Activated CD4-positive, alpha-beta memory T cell treated with anti-CD3 and anti-CD28 coated beads for 36 hours (primary cell): Measurements from ENCODE around the gene MADCAM1. TPM values are rescaled to one million over a fixed set of nuclear protein-coding genes. Genes with fewer than 3 reads are reported as not detected.

Experiments
- CTCF ChIA-PET: fragments of 350-600 bp; sonication (Branson Sonifier 250); formaldehyde crosslinking; loops from one replicate; lab custom pipeline; 2021; ENCODE audit warnings: antibody characterized with exemption, inconsistent platforms; lab: Charles Lee
- POLR2A ChIA-PET: fragments of 350-600 bp; sonication (Branson Sonifier 250); formaldehyde crosslinking; loops from one replicate; lab custom pipeline; 2021; ENCODE audit warnings: antibody characterized with exemption; lab: Charles Lee
- DNase-seq: peaks from one replicate; pipeline ENCODE4 v3.0.0-alpha.2; 2020
- H3K27ac Mint-ChIP-seq: one replicate; pipeline ENCODE4 v1.8.0; 2021; ENCODE audit warnings: mixed read lengths
- H3K27me3 Mint-ChIP-seq: one replicate; pipeline ENCODE4 v1.8.0; 2021; ENCODE audit warnings: mixed read lengths
- H3K36me3 Mint-ChIP-seq: one replicate; pipeline ENCODE4 v1.8.0; 2021; ENCODE audit warnings: mixed read lengths
- H3K4me1 Mint-ChIP-seq: one replicate; pipeline ENCODE4 v1.8.0; 2021; ENCODE audit warnings: low read depth, mixed read lengths
- H3K4me3 Mint-ChIP-seq: one replicate; pipeline ENCODE4 v1.8.0; 2021; ENCODE audit warnings: mild to moderate bottlenecking, mixed read lengths
- H3K9me3 Mint-ChIP-seq: one replicate; pipeline ENCODE4 v1.8.0; 2021; ENCODE audit warnings: mixed read lengths
- intact Hi-C: fragments of 100-400 bp; cut with micrococcal nuclease; formaldehyde crosslinking; loops from one replicate; pipeline ENCODE4 v1.15.1; 2023
- total RNA-seq, 2 experiments: library from RNA; stranded (reverse); gene quantifications; one replicate each; pipeline ENCODE4 v1.2.3, GENCODE V29; 2021

MADCAM1 gene
- total RNA-seq, 2 experiments from 2014 or later = 0.22 to 0.36 TPM

DNA sequence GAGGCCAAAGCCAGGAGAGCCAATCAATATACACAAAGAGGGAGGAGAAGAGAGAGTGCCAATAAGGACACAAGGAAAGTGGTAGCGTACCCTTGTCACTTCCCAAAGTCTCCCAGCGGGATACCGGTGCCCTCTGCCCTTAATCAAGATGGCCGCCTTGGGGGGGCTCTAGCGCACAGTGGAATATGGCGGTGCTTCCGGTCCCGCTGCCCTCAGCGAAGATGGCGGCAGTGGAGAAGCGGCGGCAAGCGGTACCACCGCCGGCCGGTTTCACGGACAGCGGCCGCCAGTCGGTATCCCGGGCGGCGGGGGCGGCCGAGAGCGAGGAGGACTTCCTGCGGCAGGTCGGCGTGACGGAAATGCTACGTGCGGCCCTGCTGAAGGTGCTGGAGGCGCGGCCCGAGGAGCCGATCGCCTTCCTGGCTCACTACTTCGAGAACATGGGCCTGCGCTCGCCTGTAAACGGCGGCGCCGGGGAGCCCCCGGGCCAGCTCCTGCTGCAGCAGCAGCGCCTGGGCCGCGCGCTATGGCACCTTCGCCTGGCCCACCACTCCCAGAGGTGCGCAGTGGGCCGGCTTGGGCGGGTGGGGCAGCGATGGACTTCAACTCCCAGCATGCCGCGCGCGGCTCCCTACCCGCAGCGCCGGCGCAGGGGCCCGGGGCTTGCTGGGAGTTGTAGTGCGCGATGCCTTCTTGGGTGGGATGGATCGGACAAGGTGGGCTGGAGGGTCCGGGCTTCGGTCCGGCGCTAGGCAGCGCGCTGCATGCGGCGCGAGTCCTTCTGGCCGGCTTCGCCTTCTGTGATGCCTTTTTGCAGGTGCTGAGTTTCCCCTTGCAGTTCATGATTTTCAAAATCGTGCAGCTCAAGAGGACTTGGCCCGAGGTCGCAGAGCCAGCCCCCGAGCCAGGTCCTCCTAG, 11.3 kb downstream of the MADCAM1 start, which contains the start of gene TPGS1:
Gene TPGS1, plus strand, starts transcription at position 212 of the 918 bp plus-strand sequence. Its CDS starts 10 bp downstream, at position 222.
- H3K4me1 Mint-ChIP-seq = peaks cover 46% of the 10 kb centered on the region
- ChIA-PET CTCF (interaction anchor here (0.7 to 2.2 kb wide), 17 partner anchors 9 to 260 kb away, joined by 3 to 26 read pairs (median 6); partner anchors contain the start of genes CDC34 and MADCAM1), POLR2A (interaction anchor here (1.2 to 2.6 kb wide), 5 partner anchors 10 to 65 kb away, joined by 3 to 16 read pairs (median 5); partner anchors contain the start of gene CDC34)
- peak within 1 kb of the TSS; percentile 100 for H3K27ac Mint-ChIP-seq
- peak within 1 kb of the TSS; percentile 89 for H3K4me3 Mint-ChIP-seq
- intact Hi-C loops = loop anchor here (1.0 to 2.0 kb wide), 6 partner anchors 18 to 290 kb away; partner anchors contain the start of genes BSG, MIER2 and PTBP1
- H3K27me3 Mint-ChIP-seq = no peaks in the 10 kb centered on the region
- H3K36me3 Mint-ChIP-seq = peaks cover 1% of the 10 kb centered on the region
- no peaks in the 10 kb centered on the region for H3K9me3 Mint-ChIP-seq
- DNase-seq = peak; percentile 85

DNA sequence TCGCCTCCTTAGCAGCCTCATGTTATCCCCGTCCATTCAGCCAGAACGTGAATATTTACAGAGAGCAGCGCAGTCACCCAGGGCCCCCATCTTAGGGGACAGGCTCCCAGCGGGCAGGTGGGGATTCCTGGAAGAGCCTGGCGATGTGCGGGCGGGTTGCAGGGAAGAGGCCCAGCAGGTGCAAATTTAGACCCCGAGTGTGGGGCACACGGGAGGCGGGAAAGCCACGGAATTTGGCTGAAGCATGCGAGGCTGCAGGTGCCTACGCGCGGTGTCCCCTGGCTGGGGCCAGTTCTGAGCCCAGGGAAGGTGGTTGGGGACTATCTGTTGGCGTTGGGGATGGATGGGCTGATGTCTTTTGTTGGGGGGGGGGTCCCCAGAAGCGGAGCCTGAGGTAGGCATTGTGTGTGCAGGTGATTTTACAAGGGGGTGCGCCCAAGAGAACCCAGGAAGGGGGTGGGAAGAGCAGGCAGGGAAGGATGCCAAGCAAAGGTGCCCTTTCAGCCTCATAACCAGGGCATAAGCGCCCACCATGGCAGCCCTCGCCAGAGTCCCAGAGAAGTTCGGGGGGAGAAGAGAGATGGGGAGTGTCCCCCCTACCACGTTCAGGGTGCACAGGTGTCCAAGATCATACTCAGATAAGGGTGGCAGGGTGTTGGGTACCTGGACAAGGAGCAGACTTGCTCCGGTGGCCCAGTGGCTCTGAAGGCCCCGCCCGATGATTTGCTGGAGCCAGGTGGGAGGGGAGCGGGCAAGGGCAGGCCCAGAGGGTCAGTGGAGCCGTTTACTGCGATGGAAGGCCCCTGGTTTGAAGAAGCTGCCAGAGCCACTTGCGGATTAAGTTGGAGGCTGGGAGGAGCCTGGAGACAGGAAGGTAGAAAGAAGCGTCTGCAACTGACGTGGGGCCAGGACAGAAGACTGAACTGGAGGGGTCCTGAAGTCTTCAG, 12.2 kb downstream of the MADCAM1 start:
- Mint-ChIP-seq H3K4me1 (peaks cover 46% of the 10 kb centered on the region), H3K36me3 (peaks cover 1% of the 10 kb centered on the region), H3K9me3 (no peaks in the 10 kb centered on the region), H3K4me3 (peak overlapping the region; percentile 89), H3K27me3 (no peaks in the 10 kb centered on the region), H3K27ac (peak overlapping the region; percentile 100)
- no peak for DNase-seq
- ChIA-PET CTCF (interaction anchor here (2.2 kb wide), 1 partner anchor 23 kb away, joined by 17 read pairs; the partner anchor contains the start of gene CDC34), POLR2A (interaction anchor here (2.2 to 2.6 kb wide), 2 partner anchors 20 to 23 kb away, joined by 13 to 16 read pairs; partner anchors contain the start of gene CDC34)
- intact Hi-C loops = no loop called here

DNA sequence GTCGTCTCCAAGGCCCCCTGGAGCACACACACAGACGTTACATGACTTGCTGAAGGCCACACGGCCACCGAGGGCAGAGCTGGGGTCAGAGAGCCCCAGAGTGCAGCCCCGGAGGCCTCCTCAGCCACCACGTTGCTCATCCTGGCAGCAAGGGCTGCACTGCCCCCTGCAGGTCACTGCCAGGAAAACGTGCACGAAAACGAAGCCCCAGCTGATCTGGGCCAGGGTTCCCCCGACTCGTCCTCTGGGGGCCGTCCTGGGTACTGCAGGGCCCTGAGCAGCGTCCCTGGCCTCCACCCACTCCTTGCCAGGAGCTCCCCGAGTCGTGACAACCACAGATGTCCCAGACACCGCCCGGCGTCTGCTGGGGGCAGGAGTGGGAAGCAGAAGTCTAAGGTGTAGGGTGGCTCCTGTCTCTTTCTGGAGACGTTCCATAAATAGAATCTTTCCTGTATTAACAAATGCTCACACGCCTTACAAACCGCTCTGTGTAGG, 14.4 kb downstream of the MADCAM1 start:
- Mint-ChIP-seq H3K27me3 (no peaks in the 10 kb centered on the region), H3K4me3 (peak overlapping the region; percentile 78), H3K36me3 (peaks cover 1% of the 10 kb centered on the region), H3K27ac (peak overlapping the region; percentile 97), H3K9me3 (no peaks in the 10 kb centered on the region), H3K4me1 (peaks cover 44% of the 10 kb centered on the region)
- intact Hi-C loops = loop anchor here (2.0 to 5.0 kb wide), 2 partner anchors 20 to 152 kb away; partner anchors contain the start of genes CDC34 and RNF126
- peak; percentile 97 for DNase-seq
- CTCF ChIA-PET = interaction anchor here (0.6 to 2.5 kb wide), 33 partner anchors 8 to 264 kb away, joined by 3 to 66 read pairs (median 5); partner anchors contain the start of genes BSG and CDC34
- POLR2A ChIA-PET = interaction anchor here (0.7 to 2.4 kb wide), 6 partner anchors 19 to 101 kb away, joined by 3 to 11 read pairs (median 6); partner anchors contain the start of gene CDC34

DNA sequence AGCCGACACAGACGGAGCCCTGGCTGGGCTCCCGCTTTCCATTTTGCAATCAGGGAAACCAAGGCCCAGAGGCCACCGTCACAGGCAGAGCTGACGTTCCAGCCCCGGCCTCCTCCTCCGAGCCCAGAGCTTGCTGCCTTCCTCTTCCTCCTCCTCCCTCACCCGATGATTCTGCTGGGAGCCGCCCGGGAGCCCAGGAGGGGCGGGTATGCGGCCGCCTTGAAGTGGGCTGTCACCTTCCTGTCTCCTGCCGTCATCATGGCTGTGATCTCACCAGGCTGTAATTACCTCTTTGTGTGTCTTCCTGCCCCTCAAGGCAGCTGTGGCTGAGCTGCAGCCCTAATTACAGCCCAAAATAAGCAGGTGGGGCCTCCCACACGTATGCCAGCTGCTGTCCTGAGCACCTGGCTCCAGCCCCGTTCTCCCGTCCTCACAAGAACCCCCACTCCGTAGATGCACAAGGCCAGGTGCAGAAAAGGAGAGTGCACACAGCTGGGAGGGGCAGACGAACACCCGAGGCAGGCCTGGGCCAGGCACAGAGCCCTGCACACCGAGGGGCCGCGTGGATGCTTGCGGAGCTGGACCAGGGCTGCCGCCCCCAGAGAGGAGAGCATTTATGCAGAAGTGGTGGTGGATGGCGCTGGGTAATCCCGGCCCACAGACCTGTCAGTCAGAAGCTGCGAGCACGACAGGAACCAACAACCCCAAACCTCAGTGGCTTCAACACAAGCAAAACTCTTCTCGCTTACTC, 15.0 kb downstream of the MADCAM1 start:
- no peaks in the 10 kb centered on the region for H3K9me3 Mint-ChIP-seq
- ChIA-PET CTCF (interaction anchor here (0.6 to 2.5 kb wide), 31 partner anchors 8 to 264 kb away, joined by 3 to 66 read pairs (median 5); partner anchors contain the start of genes BSG and CDC34), POLR2A (interaction anchor here (1.4 to 2.4 kb wide), 4 partner anchors 18 to 60 kb away, joined by 5 to 11 read pairs (median 8); partner anchors contain the start of gene CDC34)
- H3K27ac Mint-ChIP-seq = peak overlapping the region; percentile 97
- peaks cover 42% of the 10 kb centered on the region for H3K4me1 Mint-ChIP-seq
- intact Hi-C loops = loop anchor here (2.0 to 5.0 kb wide), 2 partner anchors 20 to 151 kb away; partner anchors contain the start of genes CDC34 and RNF126
- DNase-seq = peak; percentile 87
- H3K36me3 Mint-ChIP-seq = peaks cover 1% of the 10 kb centered on the region
- H3K27me3 Mint-ChIP-seq = no peaks in the 10 kb centered on the region
- H3K4me3 Mint-ChIP-seq = peak overlapping the region; percentile 78

DNA sequence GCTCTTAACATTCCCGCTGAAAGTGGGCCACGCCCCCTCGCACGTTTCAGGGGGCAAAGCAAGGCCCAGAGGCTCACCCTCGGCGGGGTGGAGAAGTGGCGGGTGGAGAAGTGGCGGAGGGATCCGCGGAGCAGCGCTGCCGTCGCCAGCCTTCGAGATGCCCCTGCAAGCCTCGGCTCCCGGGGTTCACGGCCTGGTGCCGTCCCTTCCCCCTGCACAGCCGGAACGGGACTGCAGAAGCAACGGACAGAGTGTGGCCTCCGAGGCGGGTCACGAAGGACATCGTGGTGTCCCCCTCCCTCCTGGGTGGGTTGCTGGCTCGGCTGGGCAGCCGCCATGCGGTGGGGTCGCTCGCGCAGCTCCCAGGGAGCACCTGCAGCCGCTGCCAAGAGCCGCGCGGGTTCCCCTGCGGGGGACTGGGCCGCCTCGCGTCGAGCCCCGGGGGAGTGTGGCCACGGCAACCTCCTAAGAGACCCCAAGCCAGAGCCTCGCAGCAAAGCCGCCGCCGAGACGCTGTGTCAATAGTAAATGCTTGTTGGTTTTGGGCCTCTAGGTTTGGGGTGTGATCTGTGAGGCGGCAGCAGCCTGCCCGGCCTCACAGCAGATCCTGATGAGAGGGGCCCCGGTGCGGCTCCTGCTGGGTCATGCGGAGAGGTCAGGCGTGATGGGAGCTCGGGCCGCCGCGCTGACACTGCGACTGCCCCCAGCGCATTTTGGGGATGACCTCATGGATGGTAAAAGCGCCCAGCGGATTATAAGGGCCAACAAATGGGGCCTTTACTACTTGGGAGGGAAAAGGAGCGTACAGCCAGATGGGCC, 16.5 kb downstream of the MADCAM1 start:
- DNase-seq = no peak
- Mint-ChIP-seq H3K27me3 (no peaks in the 10 kb centered on the region), H3K27ac (no peak overlapping the region), H3K9me3 (no peaks in the 10 kb centered on the region), H3K4me3 (no peak overlapping the region), H3K36me3 (peaks cover 1% of the 10 kb centered on the region), H3K4me1 (peaks cover 44% of the 10 kb centered on the region)
- intact Hi-C loops = loop anchor here (5.0 kb wide), 1 partner anchor 150 kb away; the partner anchor contains the start of gene RNF126
- POLR2A ChIA-PET = no interaction called here
- CTCF ChIA-PET = no interaction called here

DNA sequence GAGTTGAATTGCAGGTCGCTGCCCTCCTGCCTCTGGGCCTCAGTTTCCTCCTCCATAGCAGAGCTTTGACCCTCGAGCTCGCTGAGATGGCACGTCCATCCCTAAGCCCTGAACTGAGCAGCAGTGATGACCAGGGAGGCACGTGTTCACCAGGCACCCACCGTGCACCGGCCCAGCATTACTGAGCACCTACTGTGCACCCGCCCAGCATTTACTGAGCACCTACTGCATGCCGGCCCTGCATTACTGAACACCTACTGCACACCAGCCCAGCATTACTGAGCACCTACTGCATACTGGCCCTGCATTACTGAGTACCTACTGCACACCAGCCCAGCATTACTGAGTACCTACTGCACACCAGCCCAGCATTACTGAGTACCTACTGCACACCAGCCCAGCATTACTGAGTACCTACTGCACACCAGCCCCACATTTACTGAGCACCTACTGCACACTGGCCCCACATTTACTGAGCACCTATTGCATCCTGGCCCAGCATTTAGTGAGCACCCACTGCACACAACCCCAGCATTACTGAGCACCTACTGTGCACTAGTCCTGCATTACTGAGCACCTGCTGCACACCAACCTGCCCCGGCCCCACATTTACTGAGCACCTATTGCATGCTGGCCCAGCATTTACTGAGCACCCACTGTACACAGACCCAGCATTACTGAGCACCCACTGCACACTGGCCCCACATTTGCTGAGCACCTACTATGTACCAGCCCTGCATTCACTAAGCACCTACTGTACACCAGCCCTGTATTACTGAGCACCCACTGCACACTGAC, 17.3 kb downstream of the MADCAM1 start:
- CTCF ChIA-PET = no interaction called here

DNA sequence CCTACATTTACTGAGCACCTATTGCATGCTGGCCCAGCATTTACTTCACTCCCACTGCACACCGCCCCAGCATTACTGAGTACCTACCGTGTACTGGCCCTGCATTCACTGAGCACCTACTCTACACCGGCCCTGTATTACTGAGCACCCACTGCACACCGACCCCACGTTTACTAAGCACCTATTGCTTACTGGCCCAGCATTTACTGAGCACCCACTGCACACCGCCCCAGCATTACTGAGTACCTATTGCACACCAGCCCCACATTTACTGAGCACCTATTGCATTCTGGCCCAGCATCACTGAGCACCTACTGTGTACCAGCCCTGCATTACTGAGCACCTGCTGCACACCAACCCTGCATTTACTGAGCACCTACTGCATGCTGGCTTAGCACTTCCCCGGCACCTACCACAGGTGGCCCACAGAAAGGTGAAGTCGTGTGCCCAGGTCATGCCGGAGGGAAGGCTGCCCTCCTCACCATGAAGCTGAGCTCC, 17.9 kb downstream of the MADCAM1 start:
- Mint-ChIP-seq H3K27me3 (no peaks in the 10 kb centered on the region), H3K4me1 (peaks cover 29% of the 10 kb centered on the region), H3K27ac (no peak overlapping the region), H3K36me3 (peaks cover 1% of the 10 kb centered on the region), H3K9me3 (no peaks in the 10 kb centered on the region), H3K4me3 (no peak overlapping the region)
- ChIA-PET POLR2A (no interaction called here), CTCF (no interaction called here)
- intact Hi-C loops = loop anchor here (5.0 kb wide), 1 partner anchor 148 kb away; the partner anchor contains the start of gene RNF126
- no peak for DNase-seq

More for the DNA sequence above, 17.3 kb downstream of the MADCAM1 start:
- Mint-ChIP-seq H3K27ac (no peak overlapping the region), H3K9me3 (no peaks in the 10 kb centered on the region), H3K4me1 (peaks cover 36% of the 10 kb centered on the region), H3K27me3 (no peaks in the 10 kb centered on the region), H3K36me3 (peaks cover 1% of the 10 kb centered on the region), H3K4me3 (no peak overlapping the region)
- intact Hi-C loops = loop anchor here (5.0 kb wide), 1 partner anchor 149 kb away; the partner anchor contains the start of gene RNF126
- POLR2A ChIA-PET = no interaction called here
- DNase-seq = no peak

DNA sequence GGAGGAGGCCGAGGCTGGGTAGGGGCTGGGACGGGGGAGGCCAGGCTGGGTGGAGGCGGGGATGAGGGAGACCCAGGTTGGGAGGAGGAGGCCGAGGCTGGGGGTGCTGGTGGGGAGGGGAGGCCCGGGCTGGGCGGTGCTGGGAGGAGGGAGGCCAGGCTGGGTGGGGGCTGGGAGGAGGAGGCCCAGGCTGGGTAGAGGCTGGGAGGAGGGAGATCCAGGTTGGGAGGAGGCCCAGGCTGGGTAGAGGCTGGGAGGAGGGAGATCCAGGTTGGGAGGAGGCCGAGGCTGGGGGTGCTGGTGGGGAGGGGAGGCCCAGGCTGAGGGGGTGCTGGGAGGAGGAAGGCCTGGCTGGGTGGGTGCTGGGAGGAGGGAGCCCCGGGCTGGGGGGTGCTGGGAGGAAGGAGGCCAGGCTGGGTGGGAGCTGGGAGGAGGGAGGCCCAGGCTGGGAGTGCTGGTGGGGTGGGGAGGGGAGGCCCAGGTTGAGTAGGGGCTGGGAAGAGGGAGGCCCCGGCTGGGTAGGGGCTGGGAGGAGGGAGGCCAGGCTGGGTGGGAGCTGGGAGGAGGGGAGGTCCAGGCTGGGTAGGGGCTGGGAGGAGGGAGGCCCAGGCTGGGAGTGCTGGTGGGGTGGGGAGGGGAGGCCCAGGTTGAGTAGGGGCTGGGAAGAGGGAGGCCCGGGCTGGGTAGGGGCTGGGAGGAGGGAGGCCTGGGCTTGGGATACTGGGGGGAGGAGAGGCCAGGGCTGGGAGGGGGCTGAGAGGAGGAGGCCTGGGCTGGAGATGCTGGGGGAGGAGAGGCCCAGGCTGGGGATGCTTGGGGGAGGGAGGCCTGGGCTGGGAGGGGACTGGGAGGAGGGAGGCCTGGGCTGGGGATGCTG, 21.7 kb downstream of the MADCAM1 start:
- intact Hi-C loops = no loop called here

More for the DNA sequence above, 21.7 kb downstream of the MADCAM1 start:
- ChIA-PET CTCF (interaction anchor here (0.9 to 1.7 kb wide), 4 partner anchors 8 to 15 kb away, joined by 3 to 10 read pairs (median 4); no protein-coding TSS in a partner anchor), POLR2A (no interaction called here)
- no peak for DNase-seq
- Mint-ChIP-seq H3K4me1 (peaks cover 7% of the 10 kb centered on the region), H3K27me3 (no peaks in the 10 kb centered on the region), H3K4me3 (no peak overlapping the region), H3K27ac (no peak overlapping the region), H3K36me3 (no peaks in the 10 kb centered on the region), H3K9me3 (no peaks in the 10 kb centered on the region)
